Measurements from ENCODE around the gene QSOX2. TPM values are rescaled to one million over a fixed set of nuclear protein-coding genes. Genes with fewer than 3 reads are reported as not detected.

QSOX2 gene
- total RNA-seq, 1 donor from 2014 or later: 21.2 TPM

GRCh38 chr9:136244122-136244968 lies 1.3 kb downstream of the QSOX2 start:
- Mint-ChIP-seq H3K4me1 (ENCODE audit: low read depth, unreplicated experiment) (peaks cover 47% of the 10 kb centered on the region), H3K4me3 (ENCODE audit: unreplicated experiment) (peak overlapping the region; percentile 95), H3K9me3 (ENCODE audit: unreplicated experiment) (peaks cover 7% of the 10 kb centered on the region), H3K27ac (ENCODE audit: unreplicated experiment) (peak overlapping the region; percentile 85), H3K36me3 (ENCODE audit: unreplicated experiment) (no peaks in the 10 kb centered on the region), H3K27me3 (ENCODE audit: unreplicated experiment) (peaks cover 11% of the 10 kb centered on the region)
- no peak for DNase-seq
- TF ChIP-seq CTCF (IDR thresholded peaks at IDR 0.05; ENCODE audit: partially characterized antibody, unreplicated experiment): no peak

- H3K27me3 Mint-ChIP-seq (ENCODE audit: unreplicated experiment): peaks cover 11% of the 10 kb centered on the region
- peak overlapping the region; percentile 95 for H3K4me3 Mint-ChIP-seq (ENCODE audit: unreplicated experiment)
- TF ChIP-seq CTCF (IDR thresholded peaks at IDR 0.05; ENCODE audit: partially characterized antibody, unreplicated experiment): no peak
- peaks cover 8% of the 10 kb centered on the region for H3K9me3 Mint-ChIP-seq (ENCODE audit: unreplicated experiment)
- peaks cover 47% of the 10 kb centered on the region for H3K4me1 Mint-ChIP-seq (ENCODE audit: low read depth, unreplicated experiment)
- no peak for DNase-seq
- no peaks in the 10 kb centered on the region for H3K36me3 Mint-ChIP-seq (ENCODE audit: unreplicated experiment)
- peak overlapping the region; percentile 29 for H3K27ac Mint-ChIP-seq (ENCODE audit: unreplicated experiment)
Measured at GRCh38 chr9:136243631-136244030, 2.0 kb downstream of the QSOX2 start.

GRCh38 chr9:136242918-136243525 lies 2.6 kb downstream of the QSOX2 start:
- peak overlapping the region; percentile 29 for H3K27ac Mint-ChIP-seq (ENCODE audit: unreplicated experiment)
- H3K9me3 Mint-ChIP-seq (ENCODE audit: unreplicated experiment): peaks cover 8% of the 10 kb centered on the region
- peak overlapping the region; percentile 95 for H3K4me3 Mint-ChIP-seq (ENCODE audit: unreplicated experiment)
- DNase-seq: no peak
- H3K4me1 Mint-ChIP-seq (ENCODE audit: low read depth, unreplicated experiment): peaks cover 47% of the 10 kb centered on the region
- no peaks in the 10 kb centered on the region for H3K36me3 Mint-ChIP-seq (ENCODE audit: unreplicated experiment)
- TF ChIP-seq CTCF (IDR thresholded peaks at IDR 0.05; ENCODE audit: partially characterized antibody, unreplicated experiment): no peak
- peaks cover 11% of the 10 kb centered on the region for H3K27me3 Mint-ChIP-seq (ENCODE audit: unreplicated experiment)

- H3K27ac Mint-ChIP-seq (ENCODE audit: unreplicated experiment): no peak overlapping the region
- no peak for DNase-seq
- no peak overlapping the region for H3K4me3 Mint-ChIP-seq (ENCODE audit: unreplicated experiment)
- H3K4me1 Mint-ChIP-seq (ENCODE audit: low read depth, unreplicated experiment): peaks cover 41% of the 10 kb centered on the region
- no peaks in the 10 kb centered on the region for H3K36me3 Mint-ChIP-seq (ENCODE audit: unreplicated experiment)
- H3K9me3 Mint-ChIP-seq (ENCODE audit: unreplicated experiment): peaks cover 8% of the 10 kb centered on the region
- peaks cover 11% of the 10 kb centered on the region for H3K27me3 Mint-ChIP-seq (ENCODE audit: unreplicated experiment)
- no peak for TF ChIP-seq CTCF (IDR thresholded peaks at IDR 0.05; ENCODE audit: partially characterized antibody, unreplicated experiment)
Measured at GRCh38 chr9:136242248-136242647, 3.4 kb downstream of the QSOX2 start.

- DNase-seq: no peak
- Mint-ChIP-seq H3K9me3 (ENCODE audit: unreplicated experiment) (peaks cover 7% of the 10 kb centered on the region), H3K4me3 (ENCODE audit: unreplicated experiment) (no peak overlapping the region), H3K27me3 (ENCODE audit: unreplicated experiment) (peaks cover 9% of the 10 kb centered on the region), H3K4me1 (ENCODE audit: low read depth, unreplicated experiment) (peaks cover 39% of the 10 kb centered on the region), H3K36me3 (ENCODE audit: unreplicated experiment) (no peaks in the 10 kb centered on the region), H3K27ac (ENCODE audit: unreplicated experiment) (no peak overlapping the region)
- TF ChIP-seq CTCF (IDR thresholded peaks at IDR 0.05; ENCODE audit: partially characterized antibody, unreplicated experiment): no peak
Measured at GRCh38 chr9:136241542-136241941, 4.1 kb downstream of the QSOX2 start.
